Kidney epithelial cell (primary cell): Measurements from ENCODE around the gene ZC3HAV1. TPM values are rescaled to one million over a fixed set of nuclear protein-coding genes. Genes with fewer than 3 reads are reported as not detected.
"Not testable (repeated sequence)": the region's sequence is repeated elsewhere in the genome, so short reads cannot be mapped to it uniquely, and the experiment has no call there.

Experiments used
- DNase-seq: peaks from one replicate; pipeline ENCODE4 v3.0.0-alpha.2; 2010; ENCODE audit warnings: low read depth
- H3K27me3 ChIP-seq: 2 replicates; pipeline ENCODE4 v1.6.0; 2011; ENCODE audit warnings: low read length; ENCODE audit not compliant: control insufficient read depth, insufficient read depth
- H3K36me3 ChIP-seq: 2 replicates; pipeline ENCODE4 v1.5.1; 2011; ENCODE audit warnings: low read length; ENCODE audit not compliant: control insufficient read depth, insufficient read depth
- H3K4me3 ChIP-seq: 2 replicates; pipeline ENCODE4 v1.5.1; 2011; ENCODE audit warnings: low read depth, mild to moderate bottlenecking, control low read depth, low read length
- CTCF ChIP-seq: IDR thresholded peaks from 2 replicates; pipeline ENCODE4 v1.5.1; 2011; ENCODE audit warnings: mild to moderate bottlenecking, moderate library complexity, low read length, control low read depth, inconsistent platforms; ENCODE audit not compliant: insufficient read depth, poor library complexity, severe bottlenecking
- total RNA-seq: library from RNA; depleted of rRNA; stranded (reverse); fragments of >200 nt; gene quantifications from 2 replicates; pipeline ENCODE4 v1.2.3, GENCODE V29; 2015

ZC3HAV1 gene
- total RNA-seq, 1 donor from 2014 or later = 43.4 TPM

- Histone ChIP-seq H3K27me3 (no peaks in the 10 kb centered on the region), H3K36me3 (no peaks in the 10 kb centered on the region), H3K4me3 (no peak overlapping the region)
- no peak for DNase-seq
- TF ChIP-seq CTCF = no peak
Measured at GRCh38 chr7:139084709-139085108, 24.8 kb downstream of the ZC3HAV1 start.

GRCh38 chr7:139081584-139081983 lies 27.9 kb downstream of the ZC3HAV1 start:
- DNase-seq = no peak
- Histone ChIP-seq H3K4me3 (no peak overlapping the region), H3K36me3 (no peaks in the 10 kb centered on the region), H3K27me3 (no peaks in the 10 kb centered on the region)
- TF ChIP-seq CTCF = no peak

- TF ChIP-seq CTCF = no peak
- Histone ChIP-seq H3K36me3 (no peaks in the 10 kb centered on the region), H3K4me3 (no peak overlapping the region), H3K27me3 (no peaks in the 10 kb centered on the region)
- no peak for DNase-seq
Measured at GRCh38 chr7:139080905-139081304, 28.6 kb downstream of the ZC3HAV1 start.

- TF ChIP-seq CTCF = no peak
- Histone ChIP-seq H3K4me3 (no peak overlapping the region), H3K27me3 (no peaks in the 10 kb centered on the region), H3K36me3 (no peaks in the 10 kb centered on the region)
- DNase-seq = no peak
Measured at GRCh38 chr7:139079861-139080260, 29.7 kb downstream of the ZC3HAV1 start.

- DNase-seq = no peak
- H3K4me3 ChIP-seq = no peak overlapping the region
- TF ChIP-seq CTCF = no peak
- no peaks in the 10 kb centered on the region for H3K27me3 ChIP-seq
- H3K36me3 ChIP-seq = no peaks in the 10 kb centered on the region
Measured at GRCh38 chr7:139078911-139079310, 30.6 kb downstream of the ZC3HAV1 start.

GRCh38 chr7:139078399-139078798 lies 31.1 kb downstream of the ZC3HAV1 start:
- Histone ChIP-seq H3K4me3 (no peak overlapping the region), H3K36me3 (no peaks in the 10 kb centered on the region), H3K27me3 (no peaks in the 10 kb centered on the region)
- no peak for TF ChIP-seq CTCF
- DNase-seq = no peak

GRCh38 chr7:139077706-139078105 lies 31.8 kb downstream of the ZC3HAV1 start:
- not testable (repeated sequence) for H3K27me3 ChIP-seq, H3K4me3 ChIP-seq, DNase-seq, H3K36me3 ChIP-seq
